GM11168 (cell line): ENCODE data around the gene CCND2.
"Not testable (repeated sequence)": the region's sequence is repeated elsewhere in the genome, so short reads cannot be mapped to it uniquely, and the experiment has no call there.

Source experiments
- in situ Hi-C: fragments of 300-500 bp; cut with MboI; formaldehyde crosslinking; loops from one replicate; pipeline ENCODE4 v1.12.0; 2022; ENCODE audit warnings: low sequenced_read_pairs; ENCODE audit not compliant: unreplicated experiment

Gene CCND2

DNA sequence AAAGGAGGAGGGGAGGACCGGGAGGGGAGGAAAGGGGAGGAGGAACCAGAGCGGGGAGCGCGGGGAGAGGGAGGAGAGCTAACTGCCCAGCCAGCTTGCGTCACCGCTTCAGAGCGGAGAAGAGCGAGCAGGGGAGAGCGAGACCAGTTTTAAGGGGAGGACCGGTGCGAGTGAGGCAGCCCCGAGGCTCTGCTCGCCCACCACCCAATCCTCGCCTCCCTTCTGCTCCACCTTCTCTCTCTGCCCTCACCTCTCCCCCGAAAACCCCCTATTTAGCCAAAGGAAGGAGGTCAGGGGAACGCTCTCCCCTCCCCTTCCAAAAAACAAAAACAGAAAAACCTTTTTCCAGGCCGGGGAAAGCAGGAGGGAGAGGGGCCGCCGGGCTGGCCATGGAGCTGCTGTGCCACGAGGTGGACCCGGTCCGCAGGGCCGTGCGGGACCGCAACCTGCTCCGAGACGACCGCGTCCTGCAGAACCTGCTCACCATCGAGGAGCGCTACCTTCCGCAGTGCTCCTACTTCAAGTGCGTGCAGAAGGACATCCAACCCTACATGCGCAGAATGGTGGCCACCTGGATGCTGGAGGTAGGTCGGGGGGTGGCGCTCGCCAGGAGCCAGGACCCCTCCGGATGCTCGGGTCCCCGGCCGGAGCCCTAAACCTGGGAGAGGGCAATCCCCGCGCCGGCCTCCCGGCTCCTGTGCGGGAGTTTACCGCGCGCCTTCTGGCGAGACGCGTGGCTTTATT, at the start of gene CCND2:
Gene CCND2 (plus strand): TSS at position 111 of the 744 bp plus-strand sequence. CDS start 279 bp downstream, at position 390.
- in situ Hi-C loops, result no loop called here

DNA sequence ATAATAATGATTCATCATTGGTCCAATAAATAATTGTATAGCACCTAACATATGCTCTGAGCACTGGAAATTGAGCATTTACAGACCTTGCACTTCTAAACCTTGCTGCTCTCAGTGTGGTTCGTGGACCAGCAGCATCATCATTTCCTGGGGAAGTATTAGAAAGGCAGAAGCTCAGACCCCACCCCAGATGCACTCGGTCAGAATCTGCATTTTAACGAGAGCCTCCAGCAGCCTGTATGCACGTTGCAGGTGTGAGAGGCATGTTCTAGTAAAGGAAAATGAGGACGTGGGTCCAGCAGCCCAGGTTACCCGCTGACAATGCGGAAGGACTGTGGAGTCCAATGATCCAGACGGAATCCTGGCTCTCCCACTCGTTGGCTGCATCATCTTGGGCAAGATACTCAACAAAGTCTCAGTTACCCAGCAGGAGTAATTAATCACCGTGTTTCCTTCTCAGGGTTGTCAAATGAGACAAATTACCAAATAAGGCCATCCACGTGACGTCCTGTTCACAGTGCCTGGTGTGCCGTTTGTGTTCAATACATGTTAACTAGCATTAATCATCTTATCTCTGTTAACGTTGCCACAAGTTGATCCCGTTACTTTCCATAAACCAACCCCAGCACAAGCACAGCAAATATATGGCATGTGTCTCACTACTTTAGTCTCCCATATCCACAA, 49.2 kb upstream of the CCND2 start:
- in situ Hi-C loops, result no loop called here

DNA sequence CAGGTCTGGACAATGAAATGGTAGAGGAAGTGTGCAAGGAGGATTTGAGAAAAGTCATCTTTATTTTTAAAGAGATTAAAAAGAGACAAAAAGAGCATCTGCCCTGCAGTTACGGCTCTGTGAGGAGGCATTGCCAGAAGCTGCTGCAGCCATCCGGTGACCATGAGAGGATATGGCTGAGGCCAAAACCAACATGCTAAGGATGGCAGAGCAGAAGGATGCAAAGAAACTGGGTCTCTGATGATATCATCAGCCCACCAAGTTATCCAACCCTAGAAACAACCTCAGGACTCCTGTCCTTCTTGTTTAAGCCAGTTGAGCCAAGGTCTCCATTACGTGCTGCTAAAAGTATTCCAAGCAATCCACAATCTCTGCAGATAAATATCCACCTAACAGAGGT, 48.0 kb upstream of the CCND2 start:
- in situ Hi-C loops, result no loop called here

DNA sequence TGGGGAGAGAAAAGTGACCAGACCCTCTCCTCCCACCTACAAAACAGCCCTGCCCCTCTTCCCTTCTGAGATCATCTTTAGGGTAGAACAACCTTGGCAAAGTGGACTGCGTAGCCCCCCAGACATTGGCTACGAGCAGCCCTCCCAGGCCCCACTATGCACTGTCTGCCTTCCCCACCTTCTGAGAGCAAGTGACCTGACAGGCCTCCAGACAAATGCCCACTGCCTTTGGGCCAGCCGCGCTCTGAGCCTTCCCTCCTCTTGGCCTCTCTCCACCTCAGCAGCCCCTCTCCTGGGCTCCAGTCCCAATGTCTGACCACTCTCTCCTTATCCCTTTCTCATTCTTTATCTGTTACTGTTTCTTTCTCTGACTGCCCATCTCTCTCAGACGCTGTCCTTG, 46.5 kb upstream of the CCND2 start:
- in situ Hi-C loops, result no loop called here

DNA sequence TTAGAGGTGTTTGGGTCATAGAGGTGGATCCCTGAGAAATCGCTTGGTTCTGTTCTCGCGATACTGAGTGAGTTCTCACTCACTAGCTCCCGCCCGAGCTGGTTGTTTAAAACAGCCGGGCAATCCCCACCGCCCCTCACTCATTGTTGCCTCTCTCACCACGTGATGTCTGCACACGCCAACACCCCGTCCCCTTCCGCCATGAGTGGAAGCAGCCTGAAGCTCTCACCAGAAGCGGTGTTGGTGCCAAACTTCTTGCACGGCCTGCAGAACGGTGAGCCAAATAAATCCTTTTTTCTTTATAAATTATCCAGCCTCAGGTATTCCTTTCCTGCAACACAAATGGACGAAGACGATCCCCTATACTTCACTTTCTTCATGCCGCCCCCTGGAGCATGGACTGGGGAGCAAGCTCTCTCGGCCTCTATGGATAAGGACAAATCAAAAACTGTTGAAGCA, 45.4 kb upstream of the CCND2 start:
- in situ Hi-C loops, result no loop called here

DNA sequence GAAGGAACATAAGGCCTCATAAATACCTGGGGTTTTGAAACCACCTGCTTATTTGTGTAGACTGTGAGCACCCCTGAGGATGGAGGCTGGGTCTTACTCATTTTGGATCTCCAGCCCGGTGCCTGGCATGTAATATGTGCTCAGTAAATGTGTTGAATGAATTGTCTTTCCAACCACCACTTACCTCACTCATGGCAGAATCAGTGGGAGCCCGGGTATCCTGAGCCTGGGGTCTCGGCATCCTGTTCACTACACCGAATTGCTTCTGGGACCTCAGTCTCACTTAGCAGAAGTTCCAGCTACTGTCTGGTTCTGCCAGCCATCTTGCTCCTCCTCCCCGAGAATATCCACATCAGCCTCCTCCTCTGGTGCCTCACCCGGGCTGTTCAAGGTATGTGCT, 43.0 kb upstream of the CCND2 start:
- in situ Hi-C loops, result no loop called here

DNA sequence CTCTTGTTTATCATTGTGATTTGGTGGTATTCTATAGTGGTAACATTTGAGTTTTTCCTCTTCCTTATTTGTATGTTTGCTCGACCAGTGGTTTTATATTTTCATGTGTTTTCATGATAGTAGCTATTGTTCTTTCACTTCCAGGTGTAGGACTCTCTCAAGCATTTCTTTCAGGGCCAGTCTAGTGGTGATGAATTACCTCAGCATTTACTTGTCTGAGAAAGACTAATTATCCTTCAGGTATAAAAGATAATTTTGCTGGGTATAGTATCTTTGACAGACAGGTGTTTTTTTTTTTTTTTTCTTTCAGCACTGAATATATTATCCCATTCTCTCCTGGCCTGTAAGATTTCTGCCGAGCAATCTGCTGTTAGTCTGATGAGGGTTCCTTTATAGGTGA, 35.0 kb upstream of the CCND2 start:
- in situ Hi-C loops, result no loop called here

DNA sequence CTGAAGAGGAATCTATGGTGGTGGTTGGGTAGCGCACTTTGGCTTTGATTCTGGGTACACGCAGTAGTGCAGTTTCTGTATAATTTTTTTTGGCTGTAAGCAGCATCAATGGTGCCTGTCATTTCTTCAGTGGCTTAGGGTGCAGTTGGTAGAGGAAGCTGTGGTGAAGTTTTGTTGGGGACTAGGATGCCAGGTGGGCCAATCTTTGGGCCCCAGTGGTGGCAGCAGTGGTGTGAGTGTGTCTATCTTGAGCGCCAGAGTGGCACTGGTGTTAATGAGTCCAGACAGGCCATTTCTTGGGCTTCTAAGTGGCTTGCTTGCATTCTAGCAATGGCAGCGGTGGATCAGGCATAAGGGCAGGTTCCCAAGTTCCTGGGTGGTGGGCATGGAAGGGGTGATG, 33.8 kb upstream of the CCND2 start:
- in situ Hi-C loops, result no loop called here

DNA sequence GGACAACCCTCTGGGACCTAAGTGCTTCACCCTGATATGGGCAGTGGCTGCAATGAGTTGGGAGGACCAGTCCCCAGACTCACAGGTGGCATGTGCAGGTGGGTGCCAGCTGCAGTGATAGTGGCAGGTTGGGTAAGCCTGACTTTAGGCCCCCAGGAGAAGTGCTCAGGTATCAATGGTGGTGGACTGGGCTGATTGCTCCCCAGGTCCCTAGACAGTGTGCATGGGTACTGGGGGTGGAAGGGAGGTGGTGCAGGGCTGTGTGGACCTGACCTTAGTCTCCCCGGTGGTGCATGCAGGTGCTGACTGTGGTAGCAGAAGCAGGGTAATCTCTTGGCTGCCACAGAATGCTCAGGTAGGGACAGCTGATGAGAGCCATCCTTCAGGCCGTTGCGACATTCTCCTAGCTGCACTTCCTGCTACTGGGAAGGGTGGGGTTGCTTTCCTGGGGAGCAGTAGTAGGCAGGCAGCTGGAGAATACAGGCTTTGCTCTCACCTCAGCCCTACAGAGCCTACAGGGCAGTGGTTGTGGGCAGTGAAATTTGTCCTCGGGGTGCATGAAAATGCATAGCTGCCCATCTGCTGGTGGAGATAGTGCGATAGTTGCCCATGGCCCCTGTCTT, 33.3 kb upstream of the CCND2 start:
- in situ Hi-C loops, result no loop called here

DNA sequence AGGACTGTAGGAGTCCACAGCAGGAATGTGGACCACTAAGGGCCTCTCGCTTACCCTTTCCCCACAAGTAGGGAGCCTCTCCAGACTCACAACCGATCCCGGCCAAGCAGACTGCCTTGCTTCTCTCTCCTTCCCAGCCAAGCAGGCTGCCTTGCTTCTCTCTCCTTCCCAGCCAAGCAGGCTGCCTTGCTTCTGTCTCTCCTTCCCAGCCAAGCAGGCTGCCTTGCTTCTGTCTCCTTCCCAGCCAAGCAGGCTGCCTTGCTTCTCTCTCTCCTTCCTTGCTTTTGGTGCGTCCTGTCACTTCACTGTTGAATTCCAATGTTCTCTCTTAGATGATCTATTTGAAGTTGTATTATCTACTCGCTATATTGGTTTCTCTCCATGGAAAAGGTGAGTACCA, 32.6 kb upstream of the CCND2 start:
- in situ Hi-C loops, result no loop called here

DNA sequence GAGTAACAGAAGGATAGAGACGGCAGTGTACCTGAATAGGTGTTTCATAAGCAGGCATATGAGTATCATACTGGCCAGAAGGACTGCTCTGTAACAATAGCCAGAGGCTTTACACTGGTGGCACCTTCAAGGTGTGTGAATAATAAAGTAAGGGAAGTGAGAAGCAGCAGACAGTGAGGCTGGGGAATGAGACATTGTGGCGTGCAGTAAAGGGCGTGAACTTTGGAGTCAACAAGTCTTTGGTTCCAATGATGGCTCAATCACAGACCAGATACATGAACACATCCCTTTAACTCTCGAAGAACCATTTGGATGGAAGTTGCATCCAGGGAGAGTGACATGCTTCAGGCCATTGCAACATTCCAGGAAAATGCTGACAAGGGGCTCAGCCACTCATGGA, 32.0 kb upstream of the CCND2 start:
- in situ Hi-C loops, result no loop called here

DNA sequence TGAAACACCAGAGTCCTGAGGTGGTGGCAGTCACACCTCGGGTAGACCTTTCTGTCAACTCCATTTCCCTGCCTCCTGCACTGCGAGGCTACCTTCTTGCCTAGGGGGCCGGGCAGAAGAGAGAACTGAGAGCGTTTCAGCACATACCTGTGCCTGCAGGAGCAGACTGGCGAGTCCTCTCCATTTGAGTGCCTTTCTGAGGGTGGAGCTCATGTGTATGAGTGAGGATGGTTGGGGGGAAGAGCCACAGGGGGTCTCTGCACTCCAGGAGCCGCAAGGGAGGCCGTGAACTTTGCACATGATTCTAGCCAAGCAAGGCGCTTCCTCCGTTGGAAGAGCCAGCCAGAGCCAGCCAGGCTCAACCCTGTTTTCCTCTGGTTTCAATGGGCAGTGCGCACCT, 31.0 kb upstream of the CCND2 start:
- in situ Hi-C loops, result no loop called here

DNA sequence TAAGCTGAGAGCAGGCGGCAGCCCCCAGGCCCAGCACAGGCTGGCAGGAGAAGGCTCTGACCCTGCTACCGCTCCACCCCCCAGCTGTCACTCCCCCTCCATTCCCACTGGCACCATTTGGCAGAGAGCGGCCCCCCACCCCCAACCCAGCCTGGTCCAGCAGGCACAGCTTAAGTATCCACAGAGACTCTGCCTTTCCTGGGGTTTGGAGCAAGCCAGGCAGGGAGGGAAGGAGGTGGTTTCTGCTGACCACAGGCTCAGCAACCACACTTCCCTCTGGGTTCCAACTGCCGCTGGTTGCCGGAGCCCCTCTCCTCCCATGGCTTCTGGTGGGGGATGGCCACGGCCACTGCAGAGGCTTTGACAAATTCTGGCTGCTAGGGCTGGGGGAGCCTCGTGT, 30.5 kb upstream of the CCND2 start:
- in situ Hi-C loops, result no loop called here

DNA sequence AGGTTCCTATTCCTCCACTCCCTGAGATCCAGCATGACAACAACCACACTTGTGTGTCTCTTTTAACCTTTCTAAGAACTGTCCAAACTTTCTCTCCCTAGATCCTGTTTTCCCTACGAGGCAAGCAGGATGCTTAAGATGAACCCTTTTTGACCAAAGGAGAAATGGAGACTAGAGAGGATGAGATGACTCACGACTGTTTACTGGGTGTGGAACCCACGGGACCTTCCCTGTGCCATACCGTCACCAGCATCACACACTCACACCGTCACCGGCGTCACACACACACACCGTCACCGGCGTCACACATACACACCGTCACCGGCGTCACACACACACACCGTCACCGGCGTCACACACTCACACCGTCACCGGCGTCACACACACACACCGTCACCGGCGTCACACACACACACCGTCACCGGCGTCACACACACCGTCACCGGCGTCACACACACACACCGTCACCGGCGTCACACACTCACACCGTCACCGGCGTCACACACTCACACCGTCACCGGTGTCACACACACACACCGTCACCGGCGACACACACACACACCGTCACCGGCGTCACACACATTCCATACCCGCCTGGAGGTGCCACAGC, 30.0 kb upstream of the CCND2 start:
- in situ Hi-C loops, result not testable (repeated sequence)

DNA sequence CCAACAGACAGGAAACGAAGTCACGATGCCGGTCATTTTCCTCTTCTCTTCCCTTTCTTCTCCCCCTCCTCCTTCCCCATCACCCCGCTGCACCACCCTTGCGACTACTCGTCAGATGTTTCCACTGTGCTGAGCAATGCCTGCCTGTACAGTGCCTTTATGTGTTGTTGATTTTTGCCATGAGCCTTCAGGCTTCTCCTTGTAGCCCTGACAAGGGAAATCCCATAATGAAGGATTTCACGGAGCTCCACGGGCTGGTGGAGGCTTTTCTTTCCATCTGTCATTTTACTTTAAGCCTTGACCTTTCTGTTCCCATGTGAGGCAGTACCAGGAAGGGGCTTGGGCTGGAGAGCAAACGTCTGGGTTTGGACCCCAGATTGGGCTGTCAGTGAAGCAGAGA, 28.7 kb upstream of the CCND2 start:
- in situ Hi-C loops, result no loop called here

DNA sequence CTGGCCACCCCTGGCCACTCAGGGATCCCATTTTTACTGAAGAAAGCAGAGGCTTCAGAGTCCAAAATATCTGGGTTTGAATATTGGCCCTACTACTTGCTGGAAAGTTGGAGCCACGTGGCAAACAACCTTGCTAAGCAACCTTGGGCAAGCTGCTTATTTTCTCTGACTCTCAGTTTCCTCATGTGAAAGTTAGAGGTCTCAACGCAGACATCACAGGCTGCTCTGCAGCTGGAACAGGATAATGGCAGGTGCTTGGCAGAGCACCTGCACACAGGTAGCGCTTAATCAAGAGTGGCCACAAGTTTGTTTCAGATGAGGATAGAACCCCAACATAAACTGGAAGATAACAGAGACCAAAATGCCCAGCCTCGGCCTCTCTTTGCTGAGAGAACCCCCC, 28.1 kb upstream of the CCND2 start:
- in situ Hi-C loops, result no loop called here

DNA sequence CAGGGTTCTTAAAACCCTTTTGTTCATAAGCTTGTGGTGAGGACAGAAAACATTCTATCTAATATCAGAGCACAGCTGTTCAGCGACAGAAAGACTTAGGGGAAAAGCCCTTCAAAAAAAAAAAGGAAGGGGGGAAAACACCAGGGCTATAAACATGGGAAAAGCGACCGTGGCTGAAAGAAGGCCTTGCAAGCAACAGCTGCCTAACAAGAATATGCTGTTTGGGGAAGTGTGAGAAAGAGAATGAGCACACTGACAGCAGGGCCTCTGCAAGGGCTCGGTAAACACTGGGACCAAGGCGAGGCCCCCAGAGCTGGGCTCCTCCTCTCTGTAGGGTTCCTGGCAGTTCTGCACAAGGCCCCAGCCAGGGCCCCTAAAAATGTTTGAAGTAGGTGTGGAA, 27.4 kb upstream of the CCND2 start:
- in situ Hi-C loops, result no loop called here

DNA sequence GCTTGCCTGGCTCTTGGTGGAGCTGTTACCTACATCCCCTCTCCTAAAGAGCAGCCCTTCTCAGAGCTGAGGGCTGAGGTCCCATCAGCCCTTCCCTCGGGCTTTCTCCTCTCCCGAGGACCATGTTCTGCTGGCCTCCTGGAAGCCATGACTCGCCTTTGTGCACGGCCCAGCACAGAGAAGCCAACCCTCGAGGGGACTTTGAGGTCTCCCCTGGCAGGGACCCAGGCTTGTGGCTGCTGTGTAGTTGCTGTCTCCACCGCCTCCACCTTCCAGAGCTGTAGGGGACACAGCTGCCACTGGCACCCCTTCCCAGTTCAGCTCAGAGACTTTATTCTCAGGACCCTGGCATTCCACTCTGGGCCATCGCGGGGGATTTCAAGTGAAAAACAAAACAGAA, 22.9 kb upstream of the CCND2 start:
- in situ Hi-C loops, result no loop called here

DNA sequence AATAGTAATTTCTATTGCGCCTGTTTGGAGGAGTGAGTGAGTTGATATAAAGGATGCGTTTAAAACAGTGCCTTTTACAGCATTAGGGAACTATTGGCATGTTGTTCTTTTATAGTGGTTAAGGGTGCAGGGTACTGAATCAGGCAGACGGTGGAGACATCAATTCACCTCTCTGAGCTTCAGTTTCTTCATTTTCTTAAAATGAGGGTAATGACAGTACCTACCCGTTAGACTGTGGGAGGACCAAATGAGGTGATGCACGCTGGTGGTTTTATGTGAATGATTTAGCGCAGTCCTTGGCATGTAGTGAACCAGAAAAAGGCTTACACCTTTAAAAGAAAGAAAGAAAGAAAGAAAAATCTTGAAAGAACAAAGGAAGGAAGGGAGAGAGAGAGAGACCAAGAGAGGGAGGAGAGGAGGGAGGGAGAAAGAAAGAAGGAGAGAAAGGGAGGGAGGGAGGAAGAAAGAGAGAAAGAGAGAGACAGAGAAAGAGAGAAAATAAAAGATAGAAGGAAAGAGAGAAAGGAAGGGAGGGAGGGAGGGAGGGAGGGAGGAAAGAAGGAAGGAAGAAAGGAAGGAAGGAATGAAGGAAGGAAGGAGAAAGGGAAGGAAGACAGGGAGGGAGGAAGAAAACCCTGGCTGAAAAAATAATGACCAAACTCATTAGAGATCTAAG, 22.2 kb upstream of the CCND2 start:
- in situ Hi-C loops, result no loop called here

DNA sequence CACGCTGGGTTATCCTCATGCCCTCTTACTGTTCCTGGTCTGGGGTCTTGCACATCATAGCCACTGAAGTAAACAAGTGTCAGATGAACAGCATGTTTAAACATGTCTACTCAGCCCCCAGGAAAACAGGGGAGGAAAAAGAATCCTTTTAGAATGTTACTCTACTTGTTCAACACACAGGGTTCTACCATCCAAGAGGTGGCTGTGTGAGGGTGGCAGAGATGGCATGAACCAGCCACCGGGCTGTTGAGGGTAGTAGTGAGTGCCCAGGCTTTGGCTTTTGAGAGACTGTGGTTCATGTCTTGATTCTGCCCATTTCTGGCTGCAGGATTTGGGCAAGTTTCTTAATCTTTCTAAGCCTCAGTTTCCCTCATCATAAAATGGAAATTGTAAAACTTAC, 21.6 kb upstream of the CCND2 start:
- in situ Hi-C loops, result no loop called here

DNA sequence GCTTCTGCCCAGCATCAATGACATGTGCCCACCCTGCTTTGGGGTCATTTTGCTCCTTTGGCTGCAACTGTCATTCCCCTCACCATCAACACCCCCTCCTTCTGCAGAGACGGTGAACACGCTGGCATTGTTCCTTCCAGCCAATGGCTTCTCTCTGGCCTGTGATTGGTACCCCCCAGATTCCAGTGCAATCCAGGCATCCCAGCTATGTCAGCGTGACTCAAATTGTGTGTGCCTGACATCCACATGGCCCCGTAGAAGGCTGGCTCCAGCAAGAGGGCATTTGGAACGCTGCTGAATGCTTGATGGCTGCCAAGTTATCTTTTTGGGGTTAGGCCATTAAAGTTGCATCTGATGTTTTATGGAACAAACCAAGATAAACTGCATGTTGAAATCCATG, 21.0 kb upstream of the CCND2 start:
- in situ Hi-C loops, result no loop called here
